ENCODE data around the gene EFNB2. TPM values are rescaled to one million over a fixed set of nuclear protein-coding genes. Genes with fewer than 3 reads are reported as not detected.

The EFNB2 gene
- total and polyA plus RNA-seq, 2 donors = 13.8 to 17.1 TPM

DNA sequence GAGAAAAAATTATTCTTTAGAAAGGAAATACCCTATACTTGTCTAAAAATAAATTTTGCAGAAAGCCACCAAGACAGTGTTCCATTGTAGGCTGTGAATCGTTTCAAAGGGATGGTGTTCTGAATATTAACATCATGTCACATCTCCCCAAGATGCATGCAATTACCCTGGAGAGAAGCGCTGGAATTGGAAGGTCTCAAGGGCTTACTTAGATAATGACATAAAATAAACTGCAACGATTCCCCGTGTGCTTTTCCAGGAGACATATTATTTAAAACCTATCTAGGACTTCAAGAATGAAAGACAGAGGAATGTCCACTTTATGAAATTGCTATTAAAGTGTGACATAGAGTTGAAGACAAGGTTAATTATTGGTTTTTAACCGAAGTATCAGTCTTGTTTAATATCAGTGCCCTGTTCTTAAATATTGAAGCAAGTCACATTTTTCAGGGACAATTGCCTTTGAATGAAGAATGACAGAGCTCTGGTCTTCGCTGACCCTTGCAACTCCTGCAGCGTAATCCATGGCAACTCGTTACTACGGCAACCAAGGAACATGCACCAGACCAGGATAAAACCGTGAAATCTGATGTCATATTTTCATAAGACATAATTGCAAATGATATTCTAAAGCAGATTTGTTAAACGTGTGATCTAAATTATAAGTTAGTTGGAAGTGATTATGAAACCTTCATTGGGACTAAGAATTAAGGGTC lies 91.7 kb downstream of the EFNB2 start:
- no peak overlapping the region for H3K4me3 ChIP-seq (ENCODE audit: low read length in 2 of 2)
- peaks cover 0 to 2% of the 10 kb centered on the region in 2 donors for H3K27me3 ChIP-seq (ENCODE audit: control insufficient read depth in 2 of 2, insufficient read depth in 1 of 2, low read length in 1 of 2)
- WGBS = 93% methylated on average over 11 of the region's 11 CpGs
- H3K36me3 ChIP-seq (ENCODE audit: control insufficient read depth in 2 of 2, insufficient read depth in 2 of 2, low read length in 1 of 2) = no peaks in the 10 kb centered on the region
- H3K27ac ChIP-seq (ENCODE audit: low read depth in 1 of 2, low read length in 1 of 2) = no peak overlapping the region
- H3K9me3 ChIP-seq (ENCODE audit: control insufficient read depth in 2 of 2, insufficient read depth in 1 of 2, low read length in 1 of 2) = no peaks in the 10 kb centered on the region
- no peak for DNase-seq (ENCODE audit: low read depth in 6 of 9, low spot score in 9 of 9)
- no peaks in the 10 kb centered on the region for H3K4me1 ChIP-seq (ENCODE audit: control insufficient read depth in 2 of 2, insufficient read depth in 2 of 2, low read length in 2 of 2)

DNA sequence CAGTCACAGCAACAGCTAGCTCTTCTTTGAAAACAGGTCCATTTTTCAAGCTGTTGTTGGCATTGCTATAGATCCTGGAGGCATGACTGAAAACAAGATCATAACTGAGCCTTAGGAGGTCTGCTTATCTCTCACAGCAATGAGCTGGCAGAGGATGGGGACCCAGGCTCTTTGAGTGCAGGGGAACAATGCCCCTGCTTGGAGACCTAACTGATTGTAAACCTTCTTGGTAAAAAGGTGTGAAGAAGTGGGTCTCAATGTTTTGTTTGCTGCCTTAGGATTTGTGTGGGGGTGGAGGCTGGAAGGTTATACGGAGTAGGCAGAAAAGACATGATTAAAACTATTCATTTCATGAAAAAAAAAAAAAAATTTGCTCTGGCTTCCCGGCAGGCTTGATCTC lies 94.6 kb downstream of the EFNB2 start:
- DNase-seq (ENCODE audit: low read depth in 6 of 9, low spot score in 9 of 9) = no peak
- Histone ChIP-seq H3K9me3 (ENCODE audit: control insufficient read depth in 2 of 2, insufficient read depth in 1 of 2, low read length in 1 of 2) (no peaks in the 10 kb centered on the region), H3K27me3 (ENCODE audit: control insufficient read depth in 2 of 2, insufficient read depth in 1 of 2, low read length in 1 of 2) (peaks cover 0 to 2% of the 10 kb centered on the region in 2 donors), H3K4me1 (ENCODE audit: control insufficient read depth in 2 of 2, insufficient read depth in 2 of 2, low read length in 2 of 2) (no peaks in the 10 kb centered on the region), H3K36me3 (ENCODE audit: control insufficient read depth in 2 of 2, insufficient read depth in 2 of 2, low read length in 1 of 2) (no peaks in the 10 kb centered on the region), H3K27ac (ENCODE audit: low read depth in 1 of 2, low read length in 1 of 2) (no peak overlapping the region), H3K4me3 (ENCODE audit: low read length in 2 of 2) (no peak overlapping the region)
- 76% methylated on average over 2 of the region's 2 CpGs for WGBS

Other genes with a start within 250 kb of the EFNB2 start
- 141 TPM for gene ARGLU1, start 32.5 kb upstream of the EFNB2 start, total RNA-seq
- 268 TPM for gene ARGLU1, start 32.5 kb upstream of the EFNB2 start, polyA plus RNA-seq